ENCODE measurements around the gene RASGRF2.
"Not testable (repeated sequence)": the region's sequence is repeated elsewhere in the genome, so short reads cannot be mapped to it uniquely, and the experiment has no call there.

Gene RASGRF2

DNA sequence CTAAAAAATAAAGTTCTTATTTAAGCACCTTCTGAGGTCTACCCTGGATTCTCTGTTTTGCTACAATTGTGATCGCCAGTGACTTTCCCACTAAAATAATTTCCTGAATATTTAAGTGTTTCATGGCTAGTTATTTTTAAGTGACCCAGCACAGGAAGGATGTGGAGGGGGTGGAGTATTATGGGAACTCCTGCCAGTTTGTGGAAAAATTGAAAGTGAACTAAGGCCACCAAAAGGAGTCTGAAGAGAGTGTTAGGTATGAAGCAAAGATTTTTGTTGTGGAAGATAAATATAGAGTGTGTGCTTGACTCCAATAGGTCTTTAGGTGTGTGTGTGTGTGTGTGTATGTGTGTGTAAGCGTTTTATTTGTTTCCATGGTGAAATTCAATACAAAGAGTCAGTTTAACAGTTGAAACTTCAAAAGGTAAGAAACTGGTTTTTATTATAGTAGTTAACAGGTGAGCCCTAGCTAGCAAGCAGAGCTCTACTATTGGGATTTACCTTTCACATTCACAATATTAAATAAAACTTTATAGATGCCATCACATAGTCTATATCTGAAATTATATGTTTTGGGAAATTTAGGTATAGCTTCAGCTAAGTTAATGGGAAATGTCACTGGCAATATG lies 25.6 kb downstream of the RASGRF2 start:
- no peak for DNase-seq (ENCODE audit: low read depth in 2 of 2)

GRCh38 chr5:80986382-80986781 lies 26.2 kb downstream of the RASGRF2 start:
- no peak for DNase-seq (ENCODE audit: low read depth in 2 of 2)

GRCh38 chr5:80987078-80987766 lies 27.1 kb downstream of the RASGRF2 start:
- DNase-seq (ENCODE audit: low read depth in 2 of 2): no peak

DNA sequence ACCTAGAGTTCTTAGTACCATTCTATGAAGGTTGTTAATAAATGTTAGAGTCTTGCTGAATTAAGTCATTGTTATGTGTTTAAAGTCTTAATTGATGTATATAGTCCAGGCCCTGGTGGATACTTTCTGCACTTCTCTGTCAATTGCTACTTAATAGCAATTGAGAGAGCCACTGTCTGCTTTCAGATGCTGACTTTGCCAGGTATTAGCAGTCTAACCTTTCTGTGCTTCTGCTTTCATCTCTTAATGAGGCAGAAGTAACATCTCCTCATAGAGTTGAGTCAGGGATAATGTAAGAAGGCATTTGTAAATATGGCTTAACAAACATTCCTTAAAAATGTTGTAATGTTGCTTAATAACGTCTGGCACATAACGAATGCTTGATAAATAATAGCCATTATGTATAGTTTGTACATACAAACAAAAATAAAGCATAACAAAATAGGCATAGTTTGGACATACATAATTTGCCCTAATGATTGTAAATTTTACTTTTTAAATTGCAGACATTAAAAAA lies 28.3 kb downstream of the RASGRF2 start:
- DNase-seq (ENCODE audit: low read depth in 2 of 2): no peak

DNA sequence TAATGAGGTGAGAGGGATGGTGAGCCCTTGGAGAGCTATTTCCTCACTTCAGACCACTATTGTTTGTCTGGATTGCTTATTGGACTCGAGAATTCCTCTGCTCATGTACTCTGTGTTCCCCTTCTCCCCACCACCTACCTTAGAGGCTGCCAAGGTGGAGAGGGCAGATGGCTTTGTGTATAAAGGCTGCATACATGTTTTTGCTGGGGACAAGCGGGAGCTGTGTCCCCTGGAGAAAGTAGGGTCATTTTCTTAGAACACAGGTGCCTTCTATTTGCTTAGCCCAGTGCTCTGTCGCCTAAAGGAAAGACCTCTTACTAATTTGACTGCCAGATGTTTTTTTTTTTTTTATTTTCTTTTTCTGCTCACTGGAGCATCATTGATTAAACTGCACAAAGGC lies 29.7 kb downstream of the RASGRF2 start:
- DNase-seq (ENCODE audit: low read depth in 2 of 2): no peak

GRCh38 chr5:80990527-80990926 lies 30.4 kb downstream of the RASGRF2 start:
- DNase-seq (ENCODE audit: low read depth in 2 of 2): no peak

DNA sequence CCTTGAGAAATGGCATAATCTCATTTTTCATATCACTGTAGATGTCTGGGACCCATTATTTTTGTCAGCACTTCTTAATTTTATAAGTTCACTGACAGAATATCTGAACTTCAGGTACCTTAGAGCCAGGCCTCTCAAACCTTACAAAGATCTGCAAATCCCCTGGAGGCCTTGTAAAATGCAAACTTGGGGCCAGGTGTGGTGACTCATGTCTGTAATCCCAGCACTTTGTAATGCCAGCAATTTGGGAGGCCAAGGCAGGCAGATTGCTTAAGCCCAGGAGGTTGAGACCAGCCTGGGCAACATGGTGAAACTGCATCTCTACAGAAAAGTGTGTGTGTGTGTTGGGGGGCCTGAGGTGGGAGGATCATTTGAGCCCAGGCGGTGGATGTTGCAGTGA lies 30.8 kb downstream of the RASGRF2 start:
- DNase-seq (ENCODE audit: low read depth in 2 of 2): no peak

GRCh38 chr5:80995908-80996307 lies 35.7 kb downstream of the RASGRF2 start:
- DNase-seq (ENCODE audit: low read depth in 2 of 2): no peak

DNA sequence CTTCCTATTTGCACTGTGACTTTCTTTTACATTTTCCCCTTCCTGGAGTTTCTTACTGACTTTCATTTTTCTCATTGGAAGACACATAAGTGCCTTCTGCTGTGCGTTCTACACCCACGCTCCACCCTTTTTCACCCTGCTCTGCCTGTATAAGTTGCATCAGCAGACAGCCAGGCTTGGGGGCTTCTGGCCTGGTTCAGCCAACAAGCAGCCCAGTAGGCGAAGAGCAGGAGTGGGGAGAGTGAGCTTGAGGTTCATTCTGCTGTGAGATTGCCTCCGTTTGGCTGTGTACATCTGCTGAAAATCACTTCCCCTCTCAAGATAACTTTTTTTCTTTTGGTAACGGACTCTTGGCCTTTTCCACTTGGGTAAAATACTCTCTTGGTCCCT lies 38.4 kb downstream of the RASGRF2 start:
- DNase-seq (ENCODE audit: low read depth in 2 of 2): no peak

GRCh38 chr5:81003811-81004386 lies 43.7 kb downstream of the RASGRF2 start:
- DNase-seq (ENCODE audit: low read depth in 2 of 2): no peak

DNA sequence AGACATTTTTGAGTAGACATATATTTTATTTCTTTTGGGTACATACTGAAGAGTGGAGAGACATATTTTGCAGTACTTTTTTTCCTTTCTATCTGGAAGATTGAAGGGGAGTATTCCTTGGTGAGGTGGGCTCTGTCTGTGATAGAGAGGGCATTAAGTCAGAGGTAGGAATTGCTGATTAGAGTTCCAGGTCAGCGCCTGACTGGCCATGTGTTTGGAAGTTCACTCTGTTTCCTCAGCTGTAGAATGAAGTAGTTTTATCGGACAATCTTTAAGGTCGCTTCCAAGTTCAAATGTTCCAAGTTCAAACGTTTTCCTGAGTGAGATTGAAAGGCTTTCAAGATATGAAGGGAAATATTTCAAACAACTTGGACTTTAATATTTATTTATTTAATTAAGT lies 45.5 kb downstream of the RASGRF2 start:
- no peak for DNase-seq (ENCODE audit: low read depth in 2 of 2)

DNA sequence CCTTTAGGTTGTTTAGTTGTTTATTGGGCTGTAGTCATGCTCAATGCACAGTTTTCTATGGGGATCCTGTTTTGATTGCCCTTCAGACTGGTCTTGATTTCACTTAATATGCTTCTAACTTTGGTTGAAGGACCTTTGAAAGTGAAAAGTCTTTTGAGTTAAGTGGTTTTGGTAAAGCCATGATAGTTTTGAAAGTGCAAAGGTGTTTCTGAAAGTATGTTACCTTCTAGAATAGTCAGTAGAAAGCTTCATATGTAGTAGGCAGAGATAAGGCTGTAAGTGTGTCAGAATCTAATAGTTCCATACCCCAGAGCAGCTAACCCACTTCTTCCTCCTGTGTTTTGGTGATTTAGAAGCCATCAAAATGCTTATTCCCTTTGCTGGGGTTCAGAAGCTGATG lies 46.1 kb downstream of the RASGRF2 start:
- DNase-seq (ENCODE audit: low read depth in 2 of 2): no peak

GRCh38 chr5:81006947-81007636 lies 46.9 kb downstream of the RASGRF2 start:
- no peak for DNase-seq (ENCODE audit: low read depth in 2 of 2)

- DNase-seq (ENCODE audit: low read depth in 2 of 2): no peak
Measured at GRCh38 chr5:81007637-81008027, 47.5 kb downstream of the RASGRF2 start.

DNA sequence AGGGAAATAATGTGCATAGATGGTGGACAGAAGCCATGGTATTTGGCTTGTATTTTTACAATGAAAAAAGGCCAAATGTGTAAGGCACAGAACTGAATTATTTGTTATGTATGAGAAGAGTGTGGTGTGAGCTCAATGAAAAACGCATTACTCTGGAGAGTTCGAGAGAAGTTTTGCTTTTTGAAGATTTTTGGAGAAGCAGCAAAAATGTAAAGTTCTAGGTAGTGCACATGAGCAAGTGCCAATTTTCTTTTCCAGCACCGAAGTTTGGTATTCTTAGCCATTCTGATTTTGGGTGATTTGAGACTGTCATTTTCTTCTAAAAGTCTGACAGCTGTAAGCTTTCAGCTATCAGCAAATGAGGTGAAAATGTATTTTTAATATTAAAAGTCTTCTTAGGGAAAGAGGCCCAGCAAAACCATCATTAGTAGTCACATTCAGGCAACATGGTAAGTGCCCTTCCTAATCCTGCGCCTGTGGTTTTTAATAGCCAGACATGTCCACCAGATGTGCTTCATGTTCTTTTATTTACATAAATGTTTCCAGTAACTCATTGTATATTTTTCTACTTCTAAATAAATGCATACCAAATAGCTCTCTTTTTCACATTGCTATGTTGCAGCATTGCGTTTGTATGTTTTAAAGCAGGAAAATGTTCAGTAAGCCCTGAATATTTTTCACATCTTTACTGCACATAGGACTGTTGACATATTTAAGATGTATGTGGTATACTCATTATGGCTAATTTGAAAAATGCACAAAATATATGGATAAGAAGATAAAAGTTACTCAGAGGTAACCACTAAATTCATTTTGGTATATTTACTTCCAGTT lies 50.4 kb downstream of the RASGRF2 start:
- no peak for DNase-seq (ENCODE audit: low read depth in 2 of 2)

DNA sequence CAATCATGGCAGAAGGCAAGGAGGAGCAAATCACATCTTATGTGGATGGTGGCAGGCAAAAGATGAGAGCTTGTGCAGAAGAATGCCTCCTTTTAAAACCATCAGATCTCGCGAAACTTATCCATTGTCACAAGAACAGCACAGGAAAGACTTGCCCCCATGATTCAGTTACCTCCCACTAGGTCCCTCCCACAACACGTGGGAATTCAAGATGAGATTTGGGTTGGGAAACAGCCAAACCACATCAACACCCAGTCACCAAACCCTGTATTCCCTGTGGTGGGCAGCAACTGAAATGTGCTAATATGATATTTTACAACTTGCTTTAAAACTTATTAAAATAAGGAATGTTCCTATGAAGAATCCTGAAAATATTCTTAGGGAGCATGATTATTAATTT lies 54.2 kb downstream of the RASGRF2 start:
- DNase-seq (ENCODE audit: low read depth in 2 of 2): no peak

DNA sequence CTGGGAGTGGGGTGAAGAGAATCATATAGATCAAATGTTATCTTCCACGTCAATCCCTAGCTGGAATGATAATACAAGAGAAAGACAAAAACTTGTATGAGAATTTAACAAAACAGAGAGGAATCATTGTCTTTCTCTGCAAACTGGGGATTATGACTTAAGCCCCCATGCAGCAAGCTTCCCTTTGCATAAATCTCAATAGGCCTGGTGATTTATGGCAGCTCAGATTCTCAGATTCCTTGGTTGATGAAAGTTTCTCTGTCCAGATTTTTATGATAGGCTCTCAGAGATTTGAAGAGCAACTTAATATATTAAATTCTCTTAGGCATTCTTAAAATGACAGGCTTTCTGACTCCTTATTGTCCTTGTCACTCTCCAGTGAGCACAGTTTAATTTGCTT lies 56.0 kb downstream of the RASGRF2 start:
- no peak for DNase-seq (ENCODE audit: low read depth in 2 of 2)

DNA sequence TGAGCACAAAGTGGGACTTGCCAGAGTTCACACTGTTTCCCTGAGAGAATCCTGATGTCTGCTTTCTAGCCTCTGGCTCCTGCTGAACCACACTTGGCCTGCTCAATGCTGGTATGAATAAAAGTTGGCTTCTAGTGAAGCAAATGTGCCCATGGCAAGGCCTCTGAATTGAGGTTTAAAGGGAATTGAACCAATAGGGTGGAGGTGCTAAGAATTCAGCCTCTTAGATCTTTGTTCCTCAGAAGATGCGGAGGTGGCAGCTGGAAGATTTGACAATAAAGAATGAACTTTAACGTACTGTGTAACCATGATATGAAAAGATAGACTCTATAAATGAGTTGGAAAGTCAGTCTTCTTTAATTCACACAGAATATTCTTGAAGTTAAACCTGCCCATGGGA lies 57.2 kb downstream of the RASGRF2 start:
- no peak for DNase-seq (ENCODE audit: low read depth in 2 of 2)

DNA sequence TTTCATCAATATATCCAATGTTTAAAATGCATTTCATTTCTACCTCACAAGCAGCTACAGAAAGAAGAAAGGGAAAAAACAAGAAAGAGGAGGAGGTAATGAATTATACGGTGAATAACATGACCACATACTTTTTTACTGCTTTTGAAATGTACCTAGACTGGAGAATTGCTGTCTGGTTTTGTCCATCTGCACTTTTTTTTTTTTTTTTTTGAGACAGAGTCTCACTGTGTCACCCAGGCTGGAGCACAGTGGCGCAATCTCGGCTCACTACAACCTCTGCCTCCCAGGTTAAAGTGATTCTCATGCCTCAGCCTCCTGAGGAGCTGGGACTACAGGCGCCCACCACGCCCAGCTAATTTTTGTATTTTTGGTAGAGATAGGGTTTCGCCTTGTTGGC lies 58.4 kb downstream of the RASGRF2 start:
- not testable (repeated sequence) for DNase-seq (ENCODE audit: low read depth in 2 of 2)

- no peak for DNase-seq (ENCODE audit: low read depth in 2 of 2)
Measured at GRCh38 chr5:81019748-81020147, 59.6 kb downstream of the RASGRF2 start.

DNA sequence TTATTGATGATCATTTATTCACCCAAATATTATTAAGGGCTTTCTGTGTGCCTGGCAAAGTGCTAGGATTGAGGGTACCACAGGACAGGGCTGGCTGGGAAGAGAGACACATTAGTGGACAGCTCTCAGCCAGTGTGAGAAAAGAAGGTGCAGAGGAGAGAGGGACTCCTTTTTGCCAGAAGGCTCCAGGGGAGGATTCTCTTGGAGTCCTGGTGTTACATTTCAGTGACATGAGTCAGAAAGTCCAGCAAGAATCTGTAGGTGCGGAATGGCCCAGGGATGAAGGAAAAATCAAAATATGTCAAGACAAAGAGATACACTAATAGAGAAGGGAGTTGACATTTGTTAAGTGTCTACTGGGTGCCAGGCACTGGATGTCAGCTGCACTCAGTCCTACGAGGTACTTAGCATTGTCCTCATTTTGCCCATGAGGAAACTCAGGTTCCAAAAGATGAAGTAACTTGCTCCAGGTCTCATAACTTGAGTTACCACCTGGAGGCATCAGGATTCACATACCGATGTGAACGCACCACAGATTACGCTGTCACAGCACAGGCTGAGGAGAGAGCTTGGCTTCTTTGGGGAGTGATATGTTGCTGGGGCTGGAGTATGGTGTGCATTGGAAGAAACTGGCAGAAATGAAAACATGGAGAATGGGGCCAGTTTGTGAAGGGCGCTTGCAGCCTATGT lies 60.5 kb downstream of the RASGRF2 start:
- DNase-seq (ENCODE audit: low read depth in 2 of 2): no peak

All from fibroblast of skin of left quadriceps (primary cell).